Panc1 (cell line): ENCODE results near the gene GFI1B. TPM values are rescaled to one million over a fixed set of nuclear protein-coding genes. Genes with fewer than 3 reads are reported as not detected.

Experiments used
- ATAC-seq: fragments of 200-7000 bp; cut with Tn5 transposase; 2 replicates; pipeline ENCODE4 v1.9.1; 2020; ENCODE audit warnings: mild to moderate bottlenecking, moderate library complexity
- BruUV-seq: library from RNA; stranded (reverse); fragments of 400-500 nt; replicated peaks from 2 replicates; lab custom pipeline; 2021; lab: Mats Ljungman, UMichigan
- CTCF ChIA-PET: fragments of 300-600 bp; sonication (Branson Sonifier 250); formaldehyde crosslinking; loops from one replicate; lab custom pipeline; 2022; ENCODE audit warnings: antibody characterized with exemption; lab: Charles Lee
- POLR2A ChIA-PET: fragments of 300-600 bp; sonication (Branson Sonifier 250); formaldehyde crosslinking; loops from one replicate; lab custom pipeline; 2022; ENCODE audit warnings: antibody characterized with exemption; lab: Charles Lee
- DNase-seq: peaks from one replicate; pipeline ENCODE4 v3.0.0-alpha.2; 2010; ENCODE audit warnings: low read depth, low spot score
- H3K27ac ChIP-seq: 2 replicates; pipeline ENCODE4 v1.5.1; 2011; ENCODE audit warnings: mild to moderate bottlenecking, low read length, inconsistent platforms
- H3K27me3 ChIP-seq: fragments of 200-500 bp; sonication (Bioruptor generic); 2 replicates; pipeline ENCODE4 v1.6.0; 2014; ENCODE audit warnings: low read length, inconsistent platforms; ENCODE audit not compliant: control insufficient read depth, insufficient read depth
- H3K36me3 ChIP-seq: fragments of 200-500 bp; sonication (Bioruptor generic); 2 replicates; pipeline ENCODE4 v1.5.1; 2014; ENCODE audit warnings: inconsistent platforms, mild to moderate bottlenecking, low read length, moderate library complexity; ENCODE audit not compliant: control insufficient read depth, insufficient read depth
- H3K4me1 ChIP-seq: 2 replicates; pipeline ENCODE4 v1.5.1; 2011; ENCODE audit warnings: inconsistent platforms, mild to moderate bottlenecking, low read length, moderate library complexity; ENCODE audit not compliant: control insufficient read depth, insufficient read depth
- H3K4me3 ChIP-seq, 2 experiments: 2 replicates each; pipeline ENCODE4 v1.5.1; 2011 to 2012; ENCODE audit warnings: low read depth in 2 of 2, low read length in 2 of 2, mild to moderate bottlenecking in 2 of 2, inconsistent platforms in 1 of 2, moderate library complexity in 1 of 2
- H3K9me3 ChIP-seq: fragments of 200-500 bp; sonication (Bioruptor generic); 2 replicates; pipeline ENCODE4 v1.5.1; 2014; ENCODE audit warnings: low read depth, mild to moderate bottlenecking, inconsistent platforms, low read length, moderate library complexity; ENCODE audit not compliant: control insufficient read depth, insufficient read depth
- CTCF ChIP-seq: fragments of 450-650 bp; IDR thresholded peaks from 2 replicates; pipeline ENCODE4 v1.5.1; 2017; ENCODE audit warnings: mild to moderate bottlenecking
- POLR2AphosphoS5 ChIP-seq: IDR thresholded peaks from 2 replicates; pipeline ENCODE4 v1.6.1; 2012; ENCODE audit warnings: mild to moderate bottlenecking, low read depth, low read length, moderate library complexity
- REST ChIP-seq, 2 experiments: IDR thresholded peaks; 2 replicates each; pipeline ENCODE4 v1.6.1; 2011 to 2012; ENCODE audit warnings: low read depth in 2 of 2, control low read depth in 1 of 2, low read length in 1 of 2, mild to moderate bottlenecking in 1 of 2, moderate library complexity in 1 of 2; ENCODE audit not compliant: insufficient read depth in 1 of 2
- SIN3A ChIP-seq: IDR thresholded peaks from 2 replicates; pipeline ENCODE4 v1.6.1; 2012; ENCODE audit warnings: low read depth, mild to moderate bottlenecking, low read length, moderate library complexity, borderline replicate concordance; ENCODE audit not compliant: insufficient read depth
- TCF7L2 ChIP-seq: IDR thresholded peaks from 2 replicates; pipeline ENCODE4 v1.6.1; 2011; ENCODE audit warnings: mild to moderate bottlenecking, low read depth, low read length, inconsistent platforms
- in situ Hi-C: cut with HindIII; loops from 2 replicates; pipeline ENCODE4 v1.10.0; 2016; ENCODE audit warnings: low sequenced_read_pairs, low pct_unique_long_range_greater_than_20kb
- intact Hi-C: fragments of 100-400 bp; cut with micrococcal nuclease; formaldehyde crosslinking; loops from one replicate; pipeline ENCODE4 v1.10.0; 2022; ENCODE audit not compliant: unreplicated experiment
- total RNA-seq: library from RNA; stranded (reverse); gene quantifications from one replicate; pipeline ENCODE4 v1.2.1, GENCODE V29; 2021; ENCODE audit not compliant: unreplicated experiment

The GFI1B gene
- total RNA-seq, 1 experiment from 2014 or later = 0.08 TPM

- CTCF ChIA-PET = no interaction called here
- H3K36me3 ChIP-seq = no peaks in the 10 kb centered on the region
- no peak overlapping the region for H3K4me3 ChIP-seq
- no peaks in the 10 kb centered on the region for H3K4me1 ChIP-seq
- intact Hi-C loops (loop anchor here (10.0 kb wide), 1 partner anchor 171 kb away; no protein-coding TSS in a partner anchor), in situ Hi-C loops (no loop called here)
- H3K27ac ChIP-seq = no peak overlapping the region
- POLR2A ChIA-PET = no interaction called here
- DNase-seq (no peak), ATAC-seq (no peak)
- no TSS peak for BruUV-seq
- peaks cover 2% of the 10 kb centered on the region; the same call in 1 of the 2 replicates for H3K27me3 ChIP-seq
- no peaks in the 10 kb centered on the region for H3K9me3 ChIP-seq
- TF ChIP-seq POLR2AphosphoS5 (no peak), TCF7L2 (no peak), SIN3A (no peak), REST (IDR thresholded peaks at IDR 0.05; ENCODE audit: insufficient read depth in 1 of 2, low read depth in 2 of 2, low read length in 1 of 2) (no peak), CTCF (no peak)
Measured at GRCh38 chr9:132975961-132976360, 2.5 kb upstream of the GFI1B start.

- TF ChIP-seq SIN3A (no peak), TCF7L2 (no peak), POLR2AphosphoS5 (no peak), REST (IDR thresholded peaks at IDR 0.05; ENCODE audit: insufficient read depth in 1 of 2, low read depth in 2 of 2, low read length in 1 of 2) (no peak), CTCF (no peak)
- in situ Hi-C loops = no loop called here
- Histone ChIP-seq H3K4me3 (no peak overlapping the region), H3K27me3 (peaks cover 2% of the 10 kb centered on the region; the same call in 1 of the 2 replicates), H3K9me3 (no peaks in the 10 kb centered on the region), H3K27ac (no peak overlapping the region), H3K36me3 (no peaks in the 10 kb centered on the region), H3K4me1 (no peaks in the 10 kb centered on the region)
- DNase-seq (no peak), ATAC-seq (no peak)
- ChIA-PET CTCF (no interaction called here), POLR2A (no interaction called here)
- no TSS peak for BruUV-seq
- intact Hi-C loops = loop anchor here (10.0 kb wide), 1 partner anchor 172 kb away; no protein-coding TSS in a partner anchor
Measured at GRCh38 chr9:132976571-132976970, 1.9 kb upstream of the GFI1B start.
